Measurements from ENCODE around the gene CNN2.

DNA sequence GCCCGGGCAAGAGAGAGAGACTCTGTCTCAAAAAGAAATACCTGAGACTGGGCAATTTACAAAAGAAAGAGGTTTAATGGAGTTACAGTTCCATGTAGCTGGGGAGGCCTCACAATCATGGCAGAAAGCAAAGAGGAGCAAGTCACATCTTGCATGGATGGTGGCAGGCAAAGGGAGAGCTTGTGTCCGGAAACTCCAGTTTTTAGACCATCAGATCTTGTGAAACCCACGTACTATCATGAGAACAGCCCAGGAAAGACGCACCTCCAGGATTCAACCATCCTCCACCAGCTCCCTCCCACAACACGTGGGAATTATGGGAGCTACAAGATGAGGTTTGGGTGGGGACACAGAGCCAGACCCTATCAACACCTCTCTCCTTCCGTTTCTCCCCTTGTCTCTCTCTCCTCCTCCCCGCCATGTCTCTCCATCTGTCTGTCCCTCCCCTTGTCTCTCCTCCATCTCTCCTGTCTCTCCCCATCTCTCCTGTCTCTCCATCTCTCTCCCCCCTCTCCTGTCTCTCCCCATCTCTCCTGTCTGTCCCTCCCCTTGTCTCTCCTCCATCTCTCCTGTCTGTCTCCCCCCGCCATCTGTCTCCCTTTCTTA lies 58.7 kb downstream of the CNN2 start:
- TF ChIP-seq EZH2 (IDR thresholded peaks at IDR 0.05; ENCODE audit: borderline replicate concordance, insufficient read depth, low read depth, low read length, poor library complexity, severe bottlenecking), result no peak
- TF ChIP-seq, protein P1, sequence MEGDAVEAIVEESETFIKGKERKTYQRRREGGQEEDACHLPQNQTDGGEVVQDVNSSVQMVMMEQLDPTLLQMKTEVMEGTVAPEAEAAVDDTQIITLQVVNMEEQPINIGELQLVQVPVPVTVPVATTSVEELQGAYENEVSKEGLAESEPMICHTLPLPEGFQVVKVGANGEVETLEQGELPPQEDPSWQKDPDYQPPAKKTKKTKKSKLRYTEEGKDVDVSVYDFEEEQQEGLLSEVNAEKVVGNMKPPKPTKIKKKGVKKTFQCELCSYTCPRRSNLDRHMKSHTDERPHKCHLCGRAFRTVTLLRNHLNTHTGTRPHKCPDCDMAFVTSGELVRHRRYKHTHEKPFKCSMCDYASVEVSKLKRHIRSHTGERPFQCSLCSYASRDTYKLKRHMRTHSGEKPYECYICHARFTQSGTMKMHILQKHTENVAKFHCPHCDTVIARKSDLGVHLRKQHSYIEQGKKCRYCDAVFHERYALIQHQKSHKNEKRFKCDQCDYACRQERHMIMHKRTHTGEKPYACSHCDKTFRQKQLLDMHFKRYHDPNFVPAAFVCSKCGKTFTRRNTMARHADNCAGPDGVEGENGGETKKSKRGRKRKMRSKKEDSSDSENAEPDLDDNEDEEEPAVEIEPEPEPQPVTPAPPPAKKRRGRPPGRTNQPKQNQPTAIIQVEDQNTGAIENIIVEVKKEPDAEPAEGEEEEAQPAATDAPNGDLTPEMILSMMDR (IDR thresholded peaks at IDR 0.05), result no peak

Data from B cell (primary cell).